Cardiac muscle cell (in vitro differentiated cells and primary cell): Measurements from ENCODE around the gene TRIM56. TPM values are rescaled to one million over a fixed set of nuclear protein-coding genes. Genes with fewer than 3 reads are reported as not detected.
"Not testable (repeated sequence)": the region's sequence is repeated elsewhere in the genome, so short reads cannot be mapped to it uniquely, and the experiment has no call there.

ENCODE experiments used
- DNase-seq, 2 donors: peaks; one replicate each; pipeline versions ENCODE4 v3.0.0 to v3.0.0-alpha.2; 2010 to 2017; ENCODE audit warnings: low read depth in 1 of 2, low spot score in 1 of 2
- H3K27ac ChIP-seq: fragments of 200-600 bp; sonication (generic); 2 replicates; pipeline ENCODE4 v1.5.1; 2016
- H3K27me3 ChIP-seq: fragments of 200-600 bp; sonication (generic); 2 replicates; pipeline ENCODE4 v1.6.0; 2016; ENCODE audit warnings: control low read depth
- H3K36me3 ChIP-seq: fragments of 200-600 bp; sonication (generic); 2 replicates; pipeline ENCODE4 v1.5.1; 2016; ENCODE audit warnings: control low read depth
- H3K4me1 ChIP-seq: fragments of 200-600 bp; sonication (generic); 2 replicates; pipeline ENCODE4 v1.8.1; 2017; ENCODE audit warnings: low read depth, mild to moderate bottlenecking, mixed run types
- H3K4me3 ChIP-seq: fragments of 200-600 bp; sonication (generic); 2 replicates; pipeline ENCODE4 v1.5.1; 2016; ENCODE audit warnings: mild to moderate bottlenecking
- H3K9me3 ChIP-seq: fragments of 200-600 bp; sonication (generic); 2 replicates; pipeline ENCODE4 v1.5.1; 2017; ENCODE audit warnings: low read depth, mild to moderate bottlenecking, control low read depth
- CTCF ChIP-seq: IDR thresholded peaks from 2 replicates; pipeline ENCODE4 v1.5.1; 2012; ENCODE audit warnings: low read depth, mild to moderate bottlenecking, low read length
- polyA plus RNA-seq: library from polyadenylated mRNA; unstranded; fragments of >200 nt; fragmentation: Nextera tagmentation; extraction: Ambion mirVana; gene quantifications from 2 replicates; pipeline ENCODE4 v1.2.1, GENCODE V29; 2016
- total RNA-seq: library from RNA; depleted of rRNA; stranded (reverse); fragments of >200 nt; gene quantifications from 2 replicates; pipeline ENCODE4 v1.2.3, GENCODE V29; 2016

The TRIM56 gene
- total and polyA plus RNA-seq, 2 experiments from 2014 or later, result 11.6 to 12.9 TPM

GRCh38 chr7:101102026-101102425 lies 16.7 kb downstream of the TRIM56 start:
- no peaks in the 10 kb centered on the region for H3K4me1 ChIP-seq
- no peak overlapping the region for H3K27ac ChIP-seq
- no peaks in the 10 kb centered on the region for H3K27me3 ChIP-seq
- H3K4me3 ChIP-seq, result no peak overlapping the region
- H3K9me3 ChIP-seq, result no peaks in the 10 kb centered on the region
- no peaks in the 10 kb centered on the region for H3K36me3 ChIP-seq
- TF ChIP-seq CTCF, result no peak
- no peak for DNase-seq

GRCh38 chr7:101103701-101104100 lies 18.4 kb downstream of the TRIM56 start:
- not testable (repeated sequence) for H3K9me3 ChIP-seq, H3K36me3 ChIP-seq, H3K27me3 ChIP-seq, H3K4me3 ChIP-seq, H3K4me1 ChIP-seq, DNase-seq, H3K27ac ChIP-seq

- Histone ChIP-seq H3K4me1 (no peaks in the 10 kb centered on the region), H3K4me3 (no peak overlapping the region), H3K27me3 (no peaks in the 10 kb centered on the region), H3K36me3 (no peaks in the 10 kb centered on the region), H3K9me3 (no peaks in the 10 kb centered on the region), H3K27ac (no peak overlapping the region)
- no peak for DNase-seq
- TF ChIP-seq CTCF, result no peak
These were observed 19.0 kb downstream of the TRIM56 start for GRCh38 chr7:101104193-101104713.

GRCh38 chr7:101104799-101105198 lies 19.5 kb downstream of the TRIM56 start:
- Histone ChIP-seq H3K36me3 (no peaks in the 10 kb centered on the region), H3K4me3 (no peak overlapping the region), H3K27me3 (no peaks in the 10 kb centered on the region), H3K9me3 (no peaks in the 10 kb centered on the region), H3K27ac (no peak overlapping the region), H3K4me1 (no peaks in the 10 kb centered on the region)
- no peak for TF ChIP-seq CTCF
- DNase-seq, result no peak

- not testable (repeated sequence) for H3K36me3 ChIP-seq, DNase-seq, H3K4me1 ChIP-seq, H3K9me3 ChIP-seq, H3K27ac ChIP-seq, H3K4me3 ChIP-seq, H3K27me3 ChIP-seq
These were observed 20.0 kb downstream of the TRIM56 start for GRCh38 chr7:101105248-101105647.

GRCh38 chr7:101106386-101106785 lies 21.1 kb downstream of the TRIM56 start:
- Histone ChIP-seq H3K4me1 (no peaks in the 10 kb centered on the region), H3K9me3 (no peaks in the 10 kb centered on the region), H3K36me3 (no peaks in the 10 kb centered on the region), H3K4me3 (no peak overlapping the region), H3K27me3 (no peaks in the 10 kb centered on the region), H3K27ac (no peak overlapping the region)
- TF ChIP-seq CTCF, result no peak
- no peak for DNase-seq
